SK-N-SH (cell line): ENCODE data around the gene CARMIL3.

Experiments used
- CHD2 ChIP-seq: fragments of 150-350 bp; IDR thresholded peaks from 2 replicates; pipeline ENCODE4 v1.6.1; 2018; ENCODE audit warnings: low read length; ENCODE audit not compliant: partially characterized antibody
- EZH2phosphoT487 ChIP-seq: fragments of 200-600 bp; sonication (generic); IDR thresholded peaks from 2 replicates; pipeline ENCODE4 v1.6.1; 2017; ENCODE audit warnings: low read depth, mixed run types, mild to moderate bottlenecking, antibody characterized with exemption, moderate library complexity, borderline replicate concordance
- GATA2 ChIP-seq: sonication (generic); formaldehyde crosslinking; IDR thresholded peaks from 2 replicates; pipeline ENCODE4 v1.5.0; 2020; ENCODE audit warnings: mild to moderate bottlenecking, missing genetic modification reagents
- POLR2AphosphoS5 ChIP-seq: IDR thresholded peaks from 2 replicates; pipeline ENCODE4 v1.6.1; 2012; ENCODE audit warnings: low read depth, low read length
- REST ChIP-seq: IDR thresholded peaks from 2 replicates; pipeline ENCODE4 v1.6.1; 2012; ENCODE audit warnings: mild to moderate bottlenecking, low read depth, low read length, moderate library complexity
- RFX5 ChIP-seq: IDR thresholded peaks from 2 replicates; pipeline ENCODE4 v1.6.1; 2012; ENCODE audit warnings: mild to moderate bottlenecking, improper control_type of control experiment, low read length
- TCF12 ChIP-seq: IDR thresholded peaks from 2 replicates; pipeline ENCODE4 v1.4.0; 2012
- YY1 ChIP-seq: IDR thresholded peaks from 2 replicates; pipeline ENCODE4 v1.4.0; 2012; ENCODE audit warnings: low read depth, mild to moderate bottlenecking
- TF ChIP-seq, protein P1 (sequence below): IDR thresholded peaks from 2 replicates; pipeline ENCODE4; 2012
- TF ChIP-seq, protein P2 (sequence below): IDR thresholded peaks from 2 replicates; pipeline ENCODE4 v1.4.0; 2012; ENCODE audit warnings: low read depth
- TF ChIP-seq, protein P3 (sequence below): fragments of 200-600 bp; sonication (generic); IDR thresholded peaks from 2 replicates; pipeline ENCODE4 v1.6.1; 2017; ENCODE audit warnings: antibody characterized with exemption, mild to moderate bottlenecking, moderate library complexity
- TF ChIP-seq, protein P4 (sequence below): IDR thresholded peaks from 2 replicates; pipeline ENCODE4 v1.4.0; 2012; ENCODE audit warnings: low read depth, borderline replicate concordance
- TF ChIP-seq, protein P5 (sequence below): IDR thresholded peaks from 2 replicates; pipeline ENCODE4 v1.4.0; 2012; ENCODE audit warnings: low read depth, borderline replicate concordance
- TF ChIP-seq, protein P6 (sequence below): fragments of 150-350 bp; IDR thresholded peaks from 2 replicates; pipeline ENCODE4 v1.6.1; 2017; ENCODE audit warnings: antibody characterized with exemption, low read length, low read depth, borderline replicate concordance

DNA sequence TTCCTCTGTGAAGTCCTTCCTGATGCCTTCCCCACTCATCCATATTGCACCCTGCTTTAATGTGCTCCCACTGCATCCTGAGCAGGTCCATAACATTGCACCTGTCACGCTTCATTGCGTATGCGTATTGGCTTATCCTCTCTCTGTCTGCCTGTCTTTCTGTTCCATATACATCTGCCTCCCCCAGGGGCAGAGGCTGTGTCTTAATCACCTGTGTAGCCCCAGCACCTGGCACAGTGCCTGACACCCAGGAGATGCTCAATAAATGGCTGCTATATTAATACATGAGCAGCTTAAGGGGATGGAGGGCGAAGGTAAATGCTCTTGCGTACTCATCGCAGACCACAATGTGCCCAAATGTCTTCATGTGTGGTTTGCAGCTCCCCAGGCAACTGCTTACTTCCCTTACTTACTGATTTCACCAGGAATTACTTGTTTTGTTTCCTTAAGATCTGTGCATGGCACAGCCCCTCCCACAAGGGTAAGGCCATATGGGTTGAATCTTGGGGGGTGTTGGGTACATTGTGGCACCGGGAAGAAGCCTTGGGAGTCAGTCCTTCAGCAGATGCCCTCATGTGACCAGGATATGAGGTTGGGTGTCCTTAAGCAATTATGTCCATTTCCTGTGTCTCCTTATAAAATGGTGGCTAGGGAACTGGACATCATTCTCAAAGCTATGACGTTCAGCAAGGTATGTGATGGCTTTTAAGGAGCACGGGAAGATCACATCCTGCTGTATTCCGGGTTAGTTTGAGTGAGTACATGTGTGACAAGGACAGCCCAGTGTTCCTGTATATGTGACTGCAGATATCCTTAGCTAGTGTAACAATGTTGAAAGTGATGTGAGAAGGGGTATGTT, 18.7 kb downstream of the CARMIL3 start:
- TF ChIP-seq, protein P1, sequence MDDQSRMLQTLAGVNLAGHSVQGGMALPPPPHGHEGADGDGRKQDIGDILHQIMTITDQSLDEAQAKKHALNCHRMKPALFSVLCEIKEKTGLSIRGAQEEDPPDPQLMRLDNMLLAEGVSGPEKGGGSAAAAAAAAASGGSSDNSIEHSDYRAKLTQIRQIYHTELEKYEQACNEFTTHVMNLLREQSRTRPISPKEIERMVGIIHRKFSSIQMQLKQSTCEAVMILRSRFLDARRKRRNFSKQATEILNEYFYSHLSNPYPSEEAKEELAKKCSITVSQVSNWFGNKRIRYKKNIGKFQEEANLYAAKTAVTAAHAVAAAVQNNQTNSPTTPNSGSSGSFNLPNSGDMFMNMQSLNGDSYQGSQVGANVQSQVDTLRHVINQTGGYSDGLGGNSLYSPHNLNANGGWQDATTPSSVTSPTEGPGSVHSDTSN, result no peak
- TF ChIP-seq TCF12 (no peak), REST (no peak), YY1 (no peak), GATA2 (CRISPR knock-in tag) (no peak), EZH2phosphoT487 (no peak), CHD2 (no peak), POLR2AphosphoS5 (no peak), RFX5 (no peak)
- TF ChIP-seq, protein P2, sequence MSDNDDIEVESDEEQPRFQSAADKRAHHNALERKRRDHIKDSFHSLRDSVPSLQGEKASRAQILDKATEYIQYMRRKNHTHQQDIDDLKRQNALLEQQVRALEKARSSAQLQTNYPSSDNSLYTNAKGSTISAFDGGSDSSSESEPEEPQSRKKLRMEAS, result no peak
- TF ChIP-seq, protein P3, sequence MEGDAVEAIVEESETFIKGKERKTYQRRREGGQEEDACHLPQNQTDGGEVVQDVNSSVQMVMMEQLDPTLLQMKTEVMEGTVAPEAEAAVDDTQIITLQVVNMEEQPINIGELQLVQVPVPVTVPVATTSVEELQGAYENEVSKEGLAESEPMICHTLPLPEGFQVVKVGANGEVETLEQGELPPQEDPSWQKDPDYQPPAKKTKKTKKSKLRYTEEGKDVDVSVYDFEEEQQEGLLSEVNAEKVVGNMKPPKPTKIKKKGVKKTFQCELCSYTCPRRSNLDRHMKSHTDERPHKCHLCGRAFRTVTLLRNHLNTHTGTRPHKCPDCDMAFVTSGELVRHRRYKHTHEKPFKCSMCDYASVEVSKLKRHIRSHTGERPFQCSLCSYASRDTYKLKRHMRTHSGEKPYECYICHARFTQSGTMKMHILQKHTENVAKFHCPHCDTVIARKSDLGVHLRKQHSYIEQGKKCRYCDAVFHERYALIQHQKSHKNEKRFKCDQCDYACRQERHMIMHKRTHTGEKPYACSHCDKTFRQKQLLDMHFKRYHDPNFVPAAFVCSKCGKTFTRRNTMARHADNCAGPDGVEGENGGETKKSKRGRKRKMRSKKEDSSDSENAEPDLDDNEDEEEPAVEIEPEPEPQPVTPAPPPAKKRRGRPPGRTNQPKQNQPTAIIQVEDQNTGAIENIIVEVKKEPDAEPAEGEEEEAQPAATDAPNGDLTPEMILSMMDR, result no peak
- TF ChIP-seq, protein P4, sequence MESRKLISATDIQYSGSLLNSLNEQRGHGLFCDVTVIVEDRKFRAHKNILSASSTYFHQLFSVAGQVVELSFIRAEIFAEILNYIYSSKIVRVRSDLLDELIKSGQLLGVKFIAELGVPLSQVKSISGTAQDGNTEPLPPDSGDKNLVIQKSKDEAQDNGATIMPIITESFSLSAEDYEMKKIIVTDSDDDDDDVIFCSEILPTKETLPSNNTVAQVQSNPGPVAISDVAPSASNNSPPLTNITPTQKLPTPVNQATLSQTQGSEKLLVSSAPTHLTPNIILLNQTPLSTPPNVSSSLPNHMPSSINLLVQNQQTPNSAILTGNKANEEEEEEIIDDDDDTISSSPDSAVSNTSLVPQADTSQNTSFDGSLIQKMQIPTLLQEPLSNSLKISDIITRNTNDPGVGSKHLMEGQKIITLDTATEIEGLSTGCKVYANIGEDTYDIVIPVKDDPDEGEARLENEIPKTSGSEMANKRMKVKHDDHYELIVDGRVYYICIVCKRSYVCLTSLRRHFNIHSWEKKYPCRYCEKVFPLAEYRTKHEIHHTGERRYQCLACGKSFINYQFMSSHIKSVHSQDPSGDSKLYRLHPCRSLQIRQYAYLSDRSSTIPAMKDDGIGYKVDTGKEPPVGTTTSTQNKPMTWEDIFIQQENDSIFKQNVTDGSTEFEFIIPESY, result no peak
- TF ChIP-seq, protein P5, sequence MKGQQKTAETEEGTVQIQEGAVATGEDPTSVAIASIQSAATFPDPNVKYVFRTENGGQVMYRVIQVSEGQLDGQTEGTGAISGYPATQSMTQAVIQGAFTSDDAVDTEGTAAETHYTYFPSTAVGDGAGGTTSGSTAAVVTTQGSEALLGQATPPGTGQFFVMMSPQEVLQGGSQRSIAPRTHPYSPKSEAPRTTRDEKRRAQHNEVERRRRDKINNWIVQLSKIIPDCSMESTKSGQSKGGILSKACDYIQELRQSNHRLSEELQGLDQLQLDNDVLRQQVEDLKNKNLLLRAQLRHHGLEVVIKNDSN, result no peak
- TF ChIP-seq, protein P6, sequence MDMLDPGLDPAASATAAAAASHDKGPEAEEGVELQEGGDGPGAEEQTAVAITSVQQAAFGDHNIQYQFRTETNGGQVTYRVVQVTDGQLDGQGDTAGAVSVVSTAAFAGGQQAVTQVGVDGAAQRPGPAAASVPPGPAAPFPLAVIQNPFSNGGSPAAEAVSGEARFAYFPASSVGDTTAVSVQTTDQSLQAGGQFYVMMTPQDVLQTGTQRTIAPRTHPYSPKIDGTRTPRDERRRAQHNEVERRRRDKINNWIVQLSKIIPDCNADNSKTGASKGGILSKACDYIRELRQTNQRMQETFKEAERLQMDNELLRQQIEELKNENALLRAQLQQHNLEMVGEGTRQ, result no peak
